PC-3 (cell line): ENCODE measurements around the gene SLC15A3.

ENCODE experiments used
- EZH2 ChIP-seq: fragments of 300-600 bp; sonication (generic); IDR thresholded peaks from one replicate; pipeline ENCODE4 v1.6.1; 2017; ENCODE audit warnings: antibody characterized with exemption, mild to moderate bottlenecking, low read length; ENCODE audit not compliant: unreplicated experiment
- EZH2phosphoT487 ChIP-seq: fragments of 300-600 bp; sonication (generic); IDR thresholded peaks from 2 replicates; pipeline ENCODE4 v1.6.1; 2018; ENCODE audit warnings: mild to moderate bottlenecking, antibody characterized with exemption, low read length, borderline replicate concordance
- TF ChIP-seq, protein P1 (sequence below): fragments of 300-600 bp; sonication (generic); conservative IDR thresholded peaks from 2 replicates; pipeline ENCODE4 v1.5.1; 2017; ENCODE audit warnings: antibody characterized with exemption, low read depth, mild to moderate bottlenecking, low read length

DNA sequence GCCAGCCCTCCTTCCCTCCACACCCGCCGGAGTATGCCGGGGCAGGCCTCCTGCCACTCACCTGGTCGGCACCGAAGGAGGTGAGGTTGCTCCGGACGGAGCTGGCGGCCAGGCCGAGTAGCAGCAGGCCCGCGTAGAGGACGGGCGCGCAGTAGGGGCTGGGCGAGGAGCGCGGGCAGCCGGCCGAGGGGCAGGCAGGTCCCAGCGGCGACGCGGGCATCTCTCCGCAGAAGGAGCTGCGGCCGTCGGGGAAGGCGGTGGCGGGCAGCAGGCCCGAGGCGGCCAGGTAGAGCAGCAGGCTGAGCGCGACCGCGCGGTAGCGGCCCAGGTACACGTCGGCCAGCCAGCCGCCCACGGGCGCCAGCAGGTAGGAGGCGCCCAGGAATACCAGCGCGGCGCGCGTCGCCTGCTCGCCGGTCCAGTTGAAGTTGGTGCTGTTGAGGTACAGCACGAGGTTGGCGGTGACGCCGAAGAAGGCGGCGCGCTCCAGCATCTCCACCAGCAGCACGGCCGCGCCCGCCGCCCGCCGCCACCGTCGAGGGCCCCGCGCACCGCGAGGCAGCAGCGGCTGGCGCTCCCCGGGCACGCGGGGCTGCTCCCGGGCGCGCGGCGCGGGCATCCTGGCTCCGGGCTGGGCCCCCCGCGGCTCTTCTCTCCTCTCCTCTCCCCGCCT is 907 bp downstream of the SLC15A3 start:
- TF ChIP-seq, protein P1, sequence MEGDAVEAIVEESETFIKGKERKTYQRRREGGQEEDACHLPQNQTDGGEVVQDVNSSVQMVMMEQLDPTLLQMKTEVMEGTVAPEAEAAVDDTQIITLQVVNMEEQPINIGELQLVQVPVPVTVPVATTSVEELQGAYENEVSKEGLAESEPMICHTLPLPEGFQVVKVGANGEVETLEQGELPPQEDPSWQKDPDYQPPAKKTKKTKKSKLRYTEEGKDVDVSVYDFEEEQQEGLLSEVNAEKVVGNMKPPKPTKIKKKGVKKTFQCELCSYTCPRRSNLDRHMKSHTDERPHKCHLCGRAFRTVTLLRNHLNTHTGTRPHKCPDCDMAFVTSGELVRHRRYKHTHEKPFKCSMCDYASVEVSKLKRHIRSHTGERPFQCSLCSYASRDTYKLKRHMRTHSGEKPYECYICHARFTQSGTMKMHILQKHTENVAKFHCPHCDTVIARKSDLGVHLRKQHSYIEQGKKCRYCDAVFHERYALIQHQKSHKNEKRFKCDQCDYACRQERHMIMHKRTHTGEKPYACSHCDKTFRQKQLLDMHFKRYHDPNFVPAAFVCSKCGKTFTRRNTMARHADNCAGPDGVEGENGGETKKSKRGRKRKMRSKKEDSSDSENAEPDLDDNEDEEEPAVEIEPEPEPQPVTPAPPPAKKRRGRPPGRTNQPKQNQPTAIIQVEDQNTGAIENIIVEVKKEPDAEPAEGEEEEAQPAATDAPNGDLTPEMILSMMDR: no peak
- no peak for TF ChIP-seq EZH2phosphoT487
- no peak for TF ChIP-seq EZH2
